OCI-LY1 (cell line): ENCODE data around the gene SNHG17.

ENCODE experiments used
- EZH2 ChIP-seq: fragments of 200-600 bp; sonication (generic), shearing (Covaris generic); IDR thresholded peaks from 2 replicates; pipeline ENCODE4 v1.8.0; 2017; ENCODE audit warnings: borderline replicate concordance, mixed run types, mild to moderate bottlenecking, antibody characterized with exemption, low read length, moderate library complexity, mixed read lengths
- TF ChIP-seq, protein P1 (sequence below): fragments of 200-600 bp; sonication (generic), shearing (Covaris generic); IDR thresholded peaks from 2 replicates; pipeline ENCODE4 v1.5.1; 2017; ENCODE audit warnings: mild to moderate bottlenecking, antibody characterized with exemption, low read length, moderate library complexity, mixed read lengths

- TF ChIP-seq EZH2, result no peak
- TF ChIP-seq, protein P1, sequence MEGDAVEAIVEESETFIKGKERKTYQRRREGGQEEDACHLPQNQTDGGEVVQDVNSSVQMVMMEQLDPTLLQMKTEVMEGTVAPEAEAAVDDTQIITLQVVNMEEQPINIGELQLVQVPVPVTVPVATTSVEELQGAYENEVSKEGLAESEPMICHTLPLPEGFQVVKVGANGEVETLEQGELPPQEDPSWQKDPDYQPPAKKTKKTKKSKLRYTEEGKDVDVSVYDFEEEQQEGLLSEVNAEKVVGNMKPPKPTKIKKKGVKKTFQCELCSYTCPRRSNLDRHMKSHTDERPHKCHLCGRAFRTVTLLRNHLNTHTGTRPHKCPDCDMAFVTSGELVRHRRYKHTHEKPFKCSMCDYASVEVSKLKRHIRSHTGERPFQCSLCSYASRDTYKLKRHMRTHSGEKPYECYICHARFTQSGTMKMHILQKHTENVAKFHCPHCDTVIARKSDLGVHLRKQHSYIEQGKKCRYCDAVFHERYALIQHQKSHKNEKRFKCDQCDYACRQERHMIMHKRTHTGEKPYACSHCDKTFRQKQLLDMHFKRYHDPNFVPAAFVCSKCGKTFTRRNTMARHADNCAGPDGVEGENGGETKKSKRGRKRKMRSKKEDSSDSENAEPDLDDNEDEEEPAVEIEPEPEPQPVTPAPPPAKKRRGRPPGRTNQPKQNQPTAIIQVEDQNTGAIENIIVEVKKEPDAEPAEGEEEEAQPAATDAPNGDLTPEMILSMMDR, result no peak
These were observed 18.8 kb upstream of the SNHG17 start for GRCh38 chr20:38453941-38454340.
